Measurements from ENCODE around the gene ESYT2.
"Not testable (repeated sequence)": the region's sequence is repeated elsewhere in the genome, so short reads cannot be mapped to it uniquely, and the experiment has no call there.

Gene ESYT2, protein sequence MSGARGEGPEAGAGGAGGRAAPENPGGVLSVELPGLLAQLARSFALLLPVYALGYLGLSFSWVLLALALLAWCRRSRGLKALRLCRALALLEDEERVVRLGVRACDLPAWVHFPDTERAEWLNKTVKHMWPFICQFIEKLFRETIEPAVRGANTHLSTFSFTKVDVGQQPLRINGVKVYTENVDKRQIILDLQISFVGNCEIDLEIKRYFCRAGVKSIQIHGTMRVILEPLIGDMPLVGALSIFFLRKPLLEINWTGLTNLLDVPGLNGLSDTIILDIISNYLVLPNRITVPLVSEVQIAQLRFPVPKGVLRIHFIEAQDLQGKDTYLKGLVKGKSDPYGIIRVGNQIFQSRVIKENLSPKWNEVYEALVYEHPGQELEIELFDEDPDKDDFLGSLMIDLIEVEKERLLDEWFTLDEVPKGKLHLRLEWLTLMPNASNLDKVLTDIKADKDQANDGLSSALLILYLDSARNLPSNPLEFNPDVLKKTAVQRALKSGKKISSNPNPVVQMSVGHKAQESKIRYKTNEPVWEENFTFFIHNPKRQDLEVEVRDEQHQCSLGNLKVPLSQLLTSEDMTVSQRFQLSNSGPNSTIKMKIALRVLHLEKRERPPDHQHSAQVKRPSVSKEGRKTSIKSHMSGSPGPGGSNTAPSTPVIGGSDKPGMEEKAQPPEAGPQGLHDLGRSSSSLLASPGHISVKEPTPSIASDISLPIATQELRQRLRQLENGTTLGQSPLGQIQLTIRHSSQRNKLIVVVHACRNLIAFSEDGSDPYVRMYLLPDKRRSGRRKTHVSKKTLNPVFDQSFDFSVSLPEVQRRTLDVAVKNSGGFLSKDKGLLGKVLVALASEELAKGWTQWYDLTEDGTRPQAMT

DNA sequence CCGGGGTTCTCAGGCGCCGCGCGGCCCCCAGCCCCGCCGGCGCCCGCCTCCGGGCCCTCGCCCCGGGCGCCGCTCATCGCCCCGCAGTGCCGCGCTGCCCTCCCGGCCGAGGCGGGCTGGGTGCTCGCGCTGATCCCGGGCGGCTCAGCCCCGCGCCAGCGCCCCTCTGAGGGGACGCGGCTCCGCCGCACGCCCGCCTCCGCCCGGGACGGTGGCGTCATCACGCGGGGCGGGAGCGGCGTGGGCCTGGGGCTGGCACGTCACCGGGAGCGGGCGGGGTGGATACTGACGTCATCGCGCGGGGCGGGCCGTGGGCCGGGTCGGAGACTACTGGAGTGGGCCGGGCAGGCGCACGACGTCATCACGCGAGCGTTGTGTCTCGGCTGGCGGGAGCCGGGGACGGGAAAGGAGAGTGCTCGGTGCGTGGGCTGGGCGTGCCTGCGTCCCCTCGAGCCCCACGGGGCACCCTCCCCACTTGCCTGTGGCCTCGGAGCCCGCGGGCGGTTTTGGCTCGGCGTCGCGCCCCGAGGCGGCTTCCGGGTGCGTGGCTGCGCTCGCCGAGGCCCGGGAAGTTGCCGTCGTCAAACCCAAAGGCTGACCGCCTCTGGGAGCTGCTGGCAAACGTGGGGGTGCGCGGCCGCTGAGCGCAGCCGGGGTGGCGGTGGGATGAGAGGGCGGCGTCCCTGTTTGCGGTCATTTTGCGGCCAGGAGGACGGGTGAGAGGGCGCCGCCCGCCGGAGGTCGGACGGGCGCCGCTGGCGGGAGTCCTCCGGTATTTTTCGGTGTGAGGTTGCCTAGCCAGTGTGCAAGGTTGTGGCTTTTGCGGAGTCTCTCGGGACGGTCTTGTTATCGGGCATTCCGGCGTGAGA, at the start of gene ESYT2:
TSS of gene ESYT2 (minus strand) at position 168 of the 869 bp plus-strand sequence. CDS start at position 77, 91 bp downstream.
- Histone ChIP-seq H3K4me1 (peaks cover 50% of the 10 kb centered on the region), H4K20me1 (peaks cover 19% of the 10 kb centered on the region), H3K9ac (peak within 1 kb of the TSS; percentile 95), H3K27ac (peak within 1 kb of the TSS; percentile 88), H3K9me3 (no peaks in the 10 kb centered on the region), H3K4me2 (peak within 1 kb of the TSS; percentile 95), H3K36me3 (peaks cover 4% of the 10 kb centered on the region; the same call in 1 of the 2 replicates), H3K4me3 (peak within 1 kb of the TSS; percentile 95), H3K27me3 (no peaks in the 10 kb centered on the region)
- TF ChIP-seq Cebpa-rat (IDR thresholded peaks at IDR 0.05) = no peak

DNA sequence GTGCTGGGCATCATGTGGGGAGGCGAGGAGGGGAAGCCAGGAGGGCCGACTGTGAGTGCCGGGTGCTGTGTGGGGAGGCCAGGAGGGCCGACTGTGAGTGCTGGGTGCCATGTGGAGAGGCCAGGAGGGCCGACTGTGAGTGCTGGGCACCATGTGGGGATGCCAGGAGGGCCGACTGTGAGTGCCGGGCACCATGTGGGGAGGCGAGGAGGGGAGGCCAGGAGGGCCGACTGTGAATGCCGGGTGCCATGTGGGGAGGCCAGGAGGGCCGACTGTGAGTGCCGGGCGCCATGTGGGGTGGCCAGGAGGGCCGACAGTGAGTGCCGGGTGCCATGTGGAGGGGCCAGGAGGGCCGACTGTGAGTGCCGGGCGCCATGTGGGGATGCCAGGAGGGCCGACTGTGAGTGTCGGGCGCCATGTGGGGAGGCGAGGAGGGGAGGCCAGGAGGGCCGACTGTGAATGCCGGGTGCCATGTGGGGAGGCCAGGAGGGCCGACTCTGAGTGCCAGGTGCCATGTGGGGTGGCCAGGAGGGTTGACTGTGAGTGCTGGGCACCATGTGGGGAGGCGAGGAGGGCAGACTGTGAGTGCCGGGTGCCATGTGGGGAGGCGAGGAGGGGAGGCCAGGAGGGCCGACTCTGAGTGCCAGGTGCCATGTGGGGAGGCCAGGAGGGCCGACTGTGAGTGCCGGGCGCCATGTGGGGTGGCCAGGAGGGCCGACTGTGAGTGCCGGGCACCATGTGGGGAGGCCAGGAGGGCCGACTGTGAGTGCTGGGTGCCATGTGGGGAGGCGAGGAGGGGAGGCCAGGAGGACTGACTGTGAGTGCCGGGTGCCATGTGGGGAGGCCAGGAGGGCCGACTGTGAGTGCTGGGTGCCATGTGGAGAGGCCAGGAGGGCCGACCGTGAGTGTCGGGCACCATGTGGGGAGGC, 49.1 kb upstream of the ESYT2 start:
- peaks cover 18% of the 10 kb centered on the region for H3K9me3 ChIP-seq
- H3K4me3 ChIP-seq, H3K27ac ChIP-seq, H4K20me1 ChIP-seq, H3K27me3 ChIP-seq, H3K9ac ChIP-seq: not testable (repeated sequence)
- peaks cover 83% of the 10 kb centered on the region for H3K36me3 ChIP-seq
- peaks cover 12% of the 10 kb centered on the region for H3K4me1 ChIP-seq
- H3K4me2 ChIP-seq = peak overlapping the region; percentile 49

DNA sequence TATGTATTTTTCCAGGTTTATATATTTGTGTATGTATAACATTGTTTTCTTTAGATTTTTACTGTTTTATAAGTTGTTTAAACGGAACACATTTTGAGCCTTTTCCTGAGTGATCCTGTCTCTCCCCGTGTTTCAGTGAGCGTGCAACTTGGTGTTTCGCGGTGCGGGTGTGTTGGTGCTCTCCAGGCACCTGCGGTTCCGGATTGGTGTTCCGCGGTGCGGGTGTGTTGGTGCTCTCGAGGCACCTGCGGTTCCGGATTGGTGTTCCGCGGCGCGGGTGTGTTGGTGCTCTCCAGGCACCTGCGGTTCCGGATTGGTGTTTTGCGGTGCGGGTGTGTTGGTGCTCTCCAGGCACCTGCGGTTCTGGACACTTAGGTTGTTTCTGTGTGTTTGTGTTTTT, 47.7 kb upstream of the ESYT2 start:
- H3K4me2 ChIP-seq = no peak overlapping the region
- no peaks in the 10 kb centered on the region for H4K20me1 ChIP-seq
- no peaks in the 10 kb centered on the region for H3K27me3 ChIP-seq
- H3K4me3 ChIP-seq = no peak overlapping the region
- TF ChIP-seq Cebpa-rat (IDR thresholded peaks at IDR 0.05) = no peak
- peaks cover 13% of the 10 kb centered on the region for H3K4me1 ChIP-seq
- no peak overlapping the region for H3K9ac ChIP-seq
- peaks cover 18% of the 10 kb centered on the region for H3K9me3 ChIP-seq
- peaks cover 81% of the 10 kb centered on the region for H3K36me3 ChIP-seq
- H3K27ac ChIP-seq = no peak overlapping the region

DNA sequence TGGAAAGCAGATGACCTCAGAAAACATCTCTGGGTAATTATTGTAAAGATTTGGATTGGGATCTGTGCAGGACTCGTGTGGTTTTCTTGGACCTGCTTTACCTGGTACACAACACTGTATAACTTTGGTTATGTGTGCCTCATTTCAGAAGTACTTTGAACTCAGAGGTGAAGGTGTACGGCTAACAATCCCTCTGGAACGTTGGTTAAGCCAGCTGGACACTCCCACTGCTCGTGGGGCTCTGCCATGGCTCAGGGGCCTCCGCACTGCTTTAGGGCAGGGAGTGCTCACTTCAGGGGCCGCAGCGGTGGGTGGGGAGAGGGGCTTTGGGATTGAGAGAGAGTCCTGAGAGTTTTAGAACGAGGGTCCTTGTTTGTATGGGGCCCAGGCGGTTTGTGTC, 40.6 kb upstream of the ESYT2 start:
- no peak overlapping the region for H3K4me3 ChIP-seq
- H3K27me3 ChIP-seq = no peaks in the 10 kb centered on the region
- H3K4me1 ChIP-seq = peaks cover 69% of the 10 kb centered on the region
- no peak for TF ChIP-seq Cebpa-rat (IDR thresholded peaks at IDR 0.05)
- no peak overlapping the region for H3K9ac ChIP-seq
- H3K9me3 ChIP-seq = no peaks in the 10 kb centered on the region
- H3K4me2 ChIP-seq = no peak overlapping the region
- no peak overlapping the region for H3K27ac ChIP-seq
- H3K36me3 ChIP-seq = peaks cover 30% of the 10 kb centered on the region
- peaks cover 23% of the 10 kb centered on the region; the same call in 1 of the 2 replicates for H4K20me1 ChIP-seq

DNA sequence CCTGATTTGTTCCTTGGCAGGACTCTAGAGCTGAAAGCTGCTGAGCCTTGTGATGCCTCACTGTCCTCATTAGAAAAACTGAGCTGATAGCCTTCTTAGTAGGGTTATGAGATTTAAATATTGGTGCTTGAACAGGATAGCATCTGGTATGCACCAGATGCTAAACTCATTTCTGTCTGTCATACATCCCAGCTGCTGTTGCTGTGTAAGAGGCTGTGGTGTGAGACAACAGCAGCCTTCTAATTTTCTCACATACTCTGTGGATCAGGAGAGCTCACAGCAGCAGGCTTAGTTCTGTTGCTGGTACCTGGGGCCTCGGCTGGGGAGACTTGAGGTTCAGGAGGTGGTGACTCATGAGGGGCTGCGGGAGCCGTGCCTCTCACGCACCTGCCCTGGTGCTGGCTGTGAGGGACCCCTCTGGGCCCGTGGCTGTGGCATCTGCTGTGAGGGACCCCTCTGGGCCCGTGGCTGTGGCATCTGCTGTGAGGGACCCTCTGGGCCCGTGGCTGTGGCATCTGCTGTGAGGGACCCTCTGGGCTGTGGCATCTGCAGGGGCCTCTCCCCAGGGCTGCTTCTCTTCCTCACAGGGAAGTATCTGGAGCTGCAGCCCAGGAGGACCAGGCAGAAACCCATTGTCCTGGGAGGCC, 39.6 kb upstream of the ESYT2 start:
- Histone ChIP-seq H3K9ac (peak overlapping the region; percentile 1; the same call in 1 of the 2 replicates), H3K4me2 (peak overlapping the region; percentile 58), H3K9me3 (no peaks in the 10 kb centered on the region), H3K4me3 (no peak overlapping the region), H3K4me1 (peaks cover 78% of the 10 kb centered on the region), H4K20me1 (peaks cover 23% of the 10 kb centered on the region; the same call in 1 of the 2 replicates), H3K27me3 (no peaks in the 10 kb centered on the region), H3K27ac (peak overlapping the region; percentile 52), H3K36me3 (peaks cover 20% of the 10 kb centered on the region)
- TF ChIP-seq Cebpa-rat (IDR thresholded peaks at IDR 0.05) = no peak

DNA sequence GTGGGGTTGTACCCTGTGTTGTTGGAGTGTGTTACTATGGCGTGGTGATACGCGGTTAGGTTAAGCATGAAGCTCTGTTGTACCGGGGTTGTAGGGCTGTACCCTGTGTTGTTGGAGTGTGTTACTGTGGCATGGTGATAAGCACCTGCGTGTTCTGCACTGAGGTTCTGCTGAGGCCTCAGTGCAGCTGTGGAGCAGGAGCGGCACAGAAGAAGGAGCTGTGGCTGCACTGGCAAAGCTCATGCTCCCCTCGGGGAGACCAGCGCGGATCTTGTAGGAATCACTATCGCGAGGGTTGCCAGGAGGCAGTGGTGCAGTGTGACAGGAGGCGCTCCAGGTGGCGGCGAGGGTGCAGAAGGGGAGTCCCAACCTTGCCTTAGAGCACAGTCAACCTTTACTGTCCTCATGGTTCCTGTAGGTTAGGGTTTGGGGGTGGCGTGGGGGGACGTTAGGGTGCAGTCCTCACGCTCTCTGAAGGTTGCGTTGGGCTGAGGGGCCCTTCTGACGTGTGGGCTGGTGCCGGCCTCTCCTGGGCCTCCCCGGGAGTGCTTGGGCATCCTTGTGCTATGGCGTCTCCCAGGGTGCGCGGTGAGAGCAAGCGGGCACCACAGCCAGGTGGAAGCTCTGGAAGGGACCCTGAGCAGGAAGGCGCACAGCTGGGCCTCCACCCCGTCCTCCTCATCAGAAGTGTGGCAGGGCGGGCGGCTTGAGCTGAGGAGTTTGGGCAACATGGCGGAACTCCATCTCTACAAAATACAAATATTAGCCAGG, 38.1 kb upstream of the ESYT2 start:
- TF ChIP-seq Cebpa-rat (IDR thresholded peaks at IDR 0.05) = no peak
- Histone ChIP-seq H3K4me1 (peaks cover 78% of the 10 kb centered on the region), H3K4me3 (no peak overlapping the region), H3K36me3 (peaks cover 12% of the 10 kb centered on the region), H3K27me3 (no peaks in the 10 kb centered on the region), H3K9ac (no peak overlapping the region), H3K27ac (no peak overlapping the region), H3K4me2 (peak overlapping the region; percentile 58), H3K9me3 (no peaks in the 10 kb centered on the region), H4K20me1 (peaks cover 23% of the 10 kb centered on the region; the same call in 1 of the 2 replicates)

DNA sequence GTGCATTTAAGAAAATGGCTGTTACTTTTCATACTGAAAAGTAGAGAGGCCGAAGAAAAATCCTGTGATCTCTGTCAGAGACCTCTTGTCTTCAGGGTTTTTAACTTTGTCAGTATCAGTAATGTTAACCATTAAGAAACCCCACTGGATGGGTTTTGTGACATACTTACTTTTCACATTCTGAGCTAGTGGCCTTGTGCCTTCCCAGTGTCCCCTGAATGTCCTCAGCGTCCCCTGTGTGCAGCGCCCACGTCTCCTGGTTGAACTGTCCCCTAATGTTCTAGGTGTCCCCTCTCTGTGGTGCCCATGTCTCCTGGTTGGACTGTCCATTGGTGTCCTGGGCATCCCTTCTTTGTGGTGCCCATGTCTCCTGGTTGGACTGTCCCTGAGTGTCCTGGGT, 36.7 kb upstream of the ESYT2 start:
- peaks cover 6% of the 10 kb centered on the region for H3K36me3 ChIP-seq
- peaks cover 23% of the 10 kb centered on the region; the same call in 1 of the 2 replicates for H4K20me1 ChIP-seq
- no peaks in the 10 kb centered on the region for H3K9me3 ChIP-seq
- H3K27me3 ChIP-seq = no peaks in the 10 kb centered on the region
- H3K4me1 ChIP-seq = peaks cover 76% of the 10 kb centered on the region
- H3K9ac ChIP-seq = no peak overlapping the region
- no peak overlapping the region for H3K4me3 ChIP-seq
- H3K4me2 ChIP-seq = no peak overlapping the region
- TF ChIP-seq Cebpa-rat (IDR thresholded peaks at IDR 0.05) = no peak
- no peak overlapping the region for H3K27ac ChIP-seq

All from BLaER1 (cell line).